ENCODE measurements around the gene KIT.
A peak's percentile ranks its signal among the peaks of the same experiment; 100 is the strongest.

Gene KIT

DNA sequence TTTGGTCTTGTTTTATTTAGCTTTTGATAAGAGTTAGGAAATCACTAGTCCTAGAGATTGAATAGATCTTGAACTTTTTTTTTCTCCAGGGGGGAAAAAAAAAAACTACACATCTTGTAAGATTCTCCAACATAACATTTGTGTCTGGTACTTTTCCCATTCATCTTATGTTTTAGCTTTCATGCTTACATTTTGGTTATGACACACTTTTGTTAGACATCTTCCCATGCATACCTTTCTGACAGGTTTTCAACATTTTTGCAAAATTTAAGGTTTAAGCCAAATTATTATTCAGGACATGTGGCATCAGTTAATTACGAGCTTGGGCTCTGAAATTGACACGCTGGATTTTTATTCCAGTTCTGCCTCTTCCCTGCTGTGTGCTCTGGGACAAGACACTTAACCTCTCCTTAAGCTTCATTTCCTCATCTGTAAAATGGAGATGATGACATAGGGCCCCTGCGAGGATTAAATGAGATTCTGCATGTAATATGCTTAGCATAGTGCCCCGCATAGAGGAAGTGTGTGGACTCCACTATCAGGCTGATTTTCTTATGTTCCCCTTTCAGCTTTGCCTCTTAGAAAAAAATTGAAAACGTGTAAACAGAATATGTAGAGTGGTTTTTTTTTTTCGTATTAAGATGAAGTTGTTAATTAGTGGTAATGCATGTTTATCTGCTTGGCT, 5.3 kb downstream of the KIT start:
- TF ChIP-seq, protein P1, sequence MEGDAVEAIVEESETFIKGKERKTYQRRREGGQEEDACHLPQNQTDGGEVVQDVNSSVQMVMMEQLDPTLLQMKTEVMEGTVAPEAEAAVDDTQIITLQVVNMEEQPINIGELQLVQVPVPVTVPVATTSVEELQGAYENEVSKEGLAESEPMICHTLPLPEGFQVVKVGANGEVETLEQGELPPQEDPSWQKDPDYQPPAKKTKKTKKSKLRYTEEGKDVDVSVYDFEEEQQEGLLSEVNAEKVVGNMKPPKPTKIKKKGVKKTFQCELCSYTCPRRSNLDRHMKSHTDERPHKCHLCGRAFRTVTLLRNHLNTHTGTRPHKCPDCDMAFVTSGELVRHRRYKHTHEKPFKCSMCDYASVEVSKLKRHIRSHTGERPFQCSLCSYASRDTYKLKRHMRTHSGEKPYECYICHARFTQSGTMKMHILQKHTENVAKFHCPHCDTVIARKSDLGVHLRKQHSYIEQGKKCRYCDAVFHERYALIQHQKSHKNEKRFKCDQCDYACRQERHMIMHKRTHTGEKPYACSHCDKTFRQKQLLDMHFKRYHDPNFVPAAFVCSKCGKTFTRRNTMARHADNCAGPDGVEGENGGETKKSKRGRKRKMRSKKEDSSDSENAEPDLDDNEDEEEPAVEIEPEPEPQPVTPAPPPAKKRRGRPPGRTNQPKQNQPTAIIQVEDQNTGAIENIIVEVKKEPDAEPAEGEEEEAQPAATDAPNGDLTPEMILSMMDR (IDR thresholded peaks at IDR 0.05; ENCODE audit: low read depth, low read length, missing control alignments): no peak
- peak; percentile 18 for DNase-seq (ENCODE audit: low read depth)
- no peak overlapping the region for H3K4me3 ChIP-seq (ENCODE audit: low read depth, low read length)
- in situ Hi-C loops (cut with HindIII; ENCODE audit: low sequenced_read_pairs): no loop called here

GRCh38 chr4:54664400-54664799, 6.6 kb downstream of the KIT start:
- TF ChIP-seq, protein P1 (IDR thresholded peaks at IDR 0.05; ENCODE audit: low read depth, low read length, missing control alignments): no peak
- in situ Hi-C loops (cut with HindIII; ENCODE audit: low sequenced_read_pairs): no loop called here
- H3K4me3 ChIP-seq (ENCODE audit: low read depth, low read length): no peak overlapping the region
- no peak for DNase-seq (ENCODE audit: low read depth)

DNA sequence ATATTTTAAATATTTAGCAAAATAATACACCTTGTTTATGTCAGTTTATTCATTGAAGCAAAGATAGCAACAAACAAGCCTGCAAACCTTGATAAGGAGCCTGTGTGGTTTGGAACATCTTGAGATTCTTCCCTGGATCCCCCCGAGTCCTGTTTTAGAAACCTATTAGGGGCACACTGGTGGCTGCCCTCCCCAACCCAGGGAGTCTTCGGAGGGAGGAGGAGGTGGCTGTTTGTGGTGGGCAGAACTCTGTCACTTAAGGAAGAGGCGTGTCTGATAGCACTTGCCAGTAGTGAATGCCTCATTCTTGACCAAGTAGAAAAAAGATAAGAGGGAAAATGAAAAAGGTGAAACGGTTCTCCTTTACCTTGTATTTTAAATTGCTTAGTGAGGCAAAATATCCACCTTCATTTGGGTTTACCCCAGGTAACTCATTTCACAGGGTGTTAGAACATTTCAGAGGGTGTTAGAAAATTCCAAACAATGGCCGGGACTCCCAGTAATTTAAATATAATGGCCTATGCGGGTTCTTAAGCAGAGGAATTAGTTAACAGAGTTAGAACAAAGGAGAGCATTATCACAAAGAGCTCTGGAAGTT, 10.4 kb downstream of the KIT start:
- no peak overlapping the region for H3K4me3 ChIP-seq (ENCODE audit: low read depth, low read length)
- in situ Hi-C loops (cut with HindIII; ENCODE audit: low sequenced_read_pairs): no loop called here
- DNase-seq (ENCODE audit: low read depth): no peak
- TF ChIP-seq, protein P1 (IDR thresholded peaks at IDR 0.05; ENCODE audit: low read depth, low read length, missing control alignments): no peak

DNA sequence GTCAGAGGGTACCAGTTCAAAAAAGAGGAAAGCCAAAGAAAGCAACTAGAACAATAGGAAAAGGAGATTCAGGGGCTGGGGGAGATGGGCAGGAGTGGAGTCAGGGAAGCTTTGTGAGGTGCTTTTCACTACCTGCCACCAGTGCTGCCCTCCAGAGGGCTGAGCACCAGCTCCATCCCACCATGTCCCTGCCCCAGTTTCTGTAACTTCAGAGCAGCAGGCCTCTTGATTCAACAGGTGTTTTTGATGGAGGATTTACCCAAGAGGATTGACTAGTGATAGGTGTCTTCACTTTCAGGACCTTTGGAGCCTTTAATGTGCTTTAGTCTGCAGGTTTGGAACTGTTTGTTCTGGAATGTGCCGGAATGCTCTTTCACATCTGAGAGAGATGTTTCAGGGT, 12.1 kb downstream of the KIT start:
- no peak overlapping the region for H3K4me3 ChIP-seq (ENCODE audit: low read depth, low read length)
- TF ChIP-seq, protein P1 (IDR thresholded peaks at IDR 0.05; ENCODE audit: low read depth, low read length, missing control alignments): peak; percentile 14
- no peak for DNase-seq (ENCODE audit: low read depth)
- in situ Hi-C loops (cut with HindIII; ENCODE audit: low sequenced_read_pairs): no loop called here

- in situ Hi-C loops (cut with HindIII; ENCODE audit: low sequenced_read_pairs): no loop called here
- TF ChIP-seq, protein P1 (IDR thresholded peaks at IDR 0.05; ENCODE audit: low read depth, low read length, missing control alignments): no peak
- no peak overlapping the region for H3K4me3 ChIP-seq (ENCODE audit: low read depth, low read length)
- DNase-seq (ENCODE audit: low read depth): no peak
Measured at GRCh38 chr4:54675721-54676461, 18.1 kb downstream of the KIT start.

GRCh38 chr4:54676658-54677057, 18.9 kb downstream of the KIT start:
- TF ChIP-seq, protein P1 (IDR thresholded peaks at IDR 0.05; ENCODE audit: low read depth, low read length, missing control alignments): no peak
- no peak for DNase-seq (ENCODE audit: low read depth)
- in situ Hi-C loops (cut with HindIII; ENCODE audit: low sequenced_read_pairs): no loop called here
- H3K4me3 ChIP-seq (ENCODE audit: low read depth, low read length): no peak overlapping the region

Data from astrocyte of the cerebellum (primary cell).